Measurements from ENCODE around the gene ENTPD7. TPM values are rescaled to one million over a fixed set of nuclear protein-coding genes. Genes with fewer than 3 reads are reported as not detected.

The ENTPD7 gene
- total RNA-seq, 2 donors from 2014 or later: 22.6 to 23.9 TPM

DNA sequence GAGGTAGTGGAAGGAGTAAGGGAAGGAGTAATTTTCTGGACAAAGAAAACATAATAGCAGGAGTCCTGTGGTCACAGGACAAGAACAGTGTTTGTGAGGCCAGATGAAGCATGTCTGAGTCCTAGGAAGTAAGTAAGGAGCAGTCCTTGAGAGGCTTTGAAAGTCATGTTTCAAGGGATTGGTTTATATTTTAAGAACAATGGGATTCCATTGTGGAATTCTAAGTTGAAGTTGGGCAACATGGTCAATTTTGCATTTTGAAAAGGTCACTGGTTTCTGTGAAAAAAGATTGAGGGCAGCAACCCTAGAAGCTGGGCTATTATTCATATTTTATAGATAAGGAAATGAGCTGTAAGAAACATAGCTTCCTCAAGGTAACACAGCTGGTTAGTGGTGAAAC, 28.3 kb upstream of the ENTPD7 start:
- Histone ChIP-seq H3K27ac (no peak overlapping the region), H3K4me3 (no peak overlapping the region), H3K4me1 (no peaks in the 10 kb centered on the region), H3K9me3 (no peaks in the 10 kb centered on the region), H3K36me3 (no peaks in the 10 kb centered on the region), H3K27me3 (no peaks in the 10 kb centered on the region), H3K9ac (ENCODE audit: low read depth in 2 of 2, low read length in 2 of 2) (no peak overlapping the region)
- TF ChIP-seq CTCF (IDR thresholded peaks at IDR 0.05): no peak
- intact Hi-C loops (cut with DNase I): loop anchor here (2.0 kb wide), 1 partner anchor 76 kb away; no protein-coding TSS in a partner anchor
- no peak for DNase-seq

GRCh38 chr10:99631496-99631895, 27.8 kb upstream of the ENTPD7 start:
- H3K9ac ChIP-seq (ENCODE audit: low read depth in 2 of 2, low read length in 2 of 2): no peak overlapping the region

DNA sequence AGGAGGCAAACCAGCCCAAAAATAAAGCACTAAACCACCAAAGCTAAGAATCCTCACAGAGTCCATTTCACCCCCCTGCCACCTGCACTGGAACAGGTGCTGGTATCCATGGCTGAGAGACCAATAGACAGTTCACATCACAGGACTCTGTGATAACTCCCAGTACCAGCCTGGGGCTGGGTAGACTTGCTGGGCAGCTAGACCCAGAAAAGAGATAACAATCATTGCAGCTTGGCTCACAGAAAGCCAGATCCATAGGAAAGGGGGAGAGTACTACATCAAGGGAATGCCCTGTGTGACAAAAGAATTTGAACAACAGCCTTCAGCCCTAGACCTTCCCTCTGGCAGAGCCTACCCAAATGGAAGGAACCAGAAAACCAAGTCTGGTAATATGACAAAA, 25.5 kb upstream of the ENTPD7 start:
- H3K27me3 ChIP-seq: no peaks in the 10 kb centered on the region
- no peaks in the 10 kb centered on the region for H3K9me3 ChIP-seq
- no peaks in the 10 kb centered on the region for H3K4me1 ChIP-seq
- DNase-seq: no peak
- intact Hi-C loops (cut with DNase I): no loop called here
- no peak overlapping the region for H3K27ac ChIP-seq
- no peak overlapping the region for H3K4me3 ChIP-seq
- H3K36me3 ChIP-seq: no peaks in the 10 kb centered on the region
- TF ChIP-seq CTCF (IDR thresholded peaks at IDR 0.05): no peak
- no peak overlapping the region for H3K9ac ChIP-seq (ENCODE audit: low read depth in 2 of 2, low read length in 2 of 2)

More at GRCh38 chr10:99631496-99631895, 27.8 kb upstream of the ENTPD7 start:
- H3K9me3 ChIP-seq: no peaks in the 10 kb centered on the region
- H3K27me3 ChIP-seq: no peaks in the 10 kb centered on the region
- no peak overlapping the region for H3K27ac ChIP-seq
- no peak for DNase-seq
- H3K36me3 ChIP-seq: no peaks in the 10 kb centered on the region
- H3K4me3 ChIP-seq: no peak overlapping the region
- no peak for TF ChIP-seq CTCF (IDR thresholded peaks at IDR 0.05)
- no peaks in the 10 kb centered on the region for H3K4me1 ChIP-seq
- intact Hi-C loops (cut with DNase I): loop anchor here (2.0 kb wide), 1 partner anchor 75 kb away; no protein-coding TSS in a partner anchor

GRCh38 chr10:99647601-99648151, 11.6 kb upstream of the ENTPD7 start:
- intact Hi-C loops (cut with DNase I): no loop called here
- no peaks in the 10 kb centered on the region for H3K9me3 ChIP-seq
- TF ChIP-seq CTCF (IDR thresholded peaks at IDR 0.05): no peak
- no peak overlapping the region for H3K27ac ChIP-seq
- H3K9ac ChIP-seq (ENCODE audit: low read depth in 2 of 2, low read length in 2 of 2): no peak overlapping the region
- H3K36me3 ChIP-seq: no peaks in the 10 kb centered on the region
- H3K27me3 ChIP-seq: no peaks in the 10 kb centered on the region
- H3K4me3 ChIP-seq: no peak overlapping the region
- no peak for DNase-seq
- H3K4me1 ChIP-seq: no peaks in the 10 kb centered on the region

- DNase-seq: no peak
- Histone ChIP-seq H3K27me3 (no peaks in the 10 kb centered on the region), H3K9me3 (no peaks in the 10 kb centered on the region), H3K4me1 (no peaks in the 10 kb centered on the region), H3K27ac (no peak overlapping the region), H3K4me3 (no peak overlapping the region), H3K9ac (ENCODE audit: low read depth in 2 of 2, low read length in 2 of 2) (no peak overlapping the region), H3K36me3 (no peaks in the 10 kb centered on the region)
- no peak for TF ChIP-seq CTCF (IDR thresholded peaks at IDR 0.05)
- intact Hi-C loops (cut with DNase I): no loop called here
Observed at GRCh38 chr10:99648717-99649116, 10.6 kb upstream of the ENTPD7 start.

All from colonic mucosa (tissue), 4 donors.